SU-DHL-6 (cell line): ENCODE measurements around the gene GRID1.

Source experiments
- CTCF ChIP-seq: fragments of 200-600 bp; sonication (generic); IDR thresholded peaks from one replicate; pipeline ENCODE4 v1.5.1; 2017; ENCODE audit warnings: antibody characterized with exemption, mild to moderate bottlenecking, low read length, moderate library complexity; ENCODE audit not compliant: insufficient read depth, poor library complexity, severe bottlenecking
- EZH2phosphoT487 ChIP-seq: fragments of 200-600 bp; sonication (generic), shearing (Covaris generic); conservative IDR thresholded peaks from 2 replicates; pipeline ENCODE4 v1.6.1; 2018; ENCODE audit warnings: mild to moderate bottlenecking, antibody characterized with exemption, low read length, moderate library complexity, mixed read lengths

GRCh38 chr10:86128360-86128759, 238.2 kb downstream of the GRID1 start:
- TF ChIP-seq CTCF = no peak
- no peak for TF ChIP-seq EZH2phosphoT487
